GM19043 (cell line): ENCODE measurements around the gene MUC7.

Source experiments
- ATAC-seq: cut with Tn5 transposase; IDR thresholded peaks from one replicate; pipeline ENCODE4 v1.9.1; 2021; ENCODE audit warnings: low read depth; ENCODE audit not compliant: unreplicated experiment

Gene MUC7

GRCh38 chr4:70531981-70532380 lies 60.0 kb downstream of the MUC7 start:
- peak; percentile 85 for ATAC-seq
